AG04450 (cell line): ENCODE data around the gene PGBD4. TPM values are rescaled to one million over a fixed set of nuclear protein-coding genes. Genes with fewer than 3 reads are reported as not detected.

ENCODE experiments used
- CTCF ChIA-PET: fragments of 300-600, 350-600 bp; formaldehyde crosslinking; extraction: SDS; loops from one replicate; lab custom pipeline; 2022; ENCODE audit warnings: antibody characterized with exemption, inconsistent platforms; lab: Charles Lee
- POLR2A ChIA-PET: fragments of 350-600 bp; formaldehyde crosslinking; extraction: SDS; loops from one replicate; lab custom pipeline; 2021; ENCODE audit warnings: antibody characterized with exemption, inconsistent platforms; lab: Yijun Ruan, JAX
- DNase-seq: peaks from one replicate; pipeline ENCODE4 v3.0.0-alpha.2; 2011; ENCODE audit warnings: low read depth, low spot score
- H3K27ac ChIP-seq: one replicate; pipeline ENCODE4 v1.5.1; 2012; ENCODE audit warnings: low read depth, low read length, control low read depth
- H3K27me3 ChIP-seq: one replicate; pipeline ENCODE4 v1.6.0; 2012; ENCODE audit warnings: low read length; ENCODE audit not compliant: control insufficient read depth, insufficient read depth
- H3K4me3 ChIP-seq: 2 replicates; pipeline ENCODE4 v1.5.1; 2011; ENCODE audit warnings: mild to moderate bottlenecking, low read depth, low read length, control low read depth
- H3K9me3 ChIP-seq: 2 replicates; pipeline ENCODE4 v1.5.1; 2012; ENCODE audit warnings: low read length; ENCODE audit not compliant: control insufficient read depth, insufficient read depth
- polyA plus RNA-seq: library from polyadenylated mRNA; depleted of rRNA; stranded (reverse); fragments of >200 nt; gene quantifications from 2 replicates; pipeline ENCODE4 v1.2.3, GENCODE V29; 2011; rRNA removed
- TF ChIP-seq, protein P1 (sequence below): IDR thresholded peaks from 2 replicates; pipeline ENCODE4 v1.5.1; 2011; ENCODE audit warnings: low read depth, low read length, control low read depth, inconsistent platforms

PGBD4 gene
- polyA plus RNA-seq, 1 experiment = 2.2 TPM

- no peak for DNase-seq
- H3K27ac ChIP-seq = no peak overlapping the region
- peaks cover 4% of the 10 kb centered on the region; the same call in 1 of the 2 replicates for H3K9me3 ChIP-seq
- POLR2A ChIA-PET = interaction anchor here (0.9 kb wide), 1 partner anchor 10 kb away, joined by 3 read pairs; no protein-coding TSS in a partner anchor
- H3K27me3 ChIP-seq = no peaks in the 10 kb centered on the region
- CTCF ChIA-PET = interaction anchor here (0.6 to 2.8 kb wide), 2 partner anchors 23 to 110 kb away, joined by 3 to 20 read pairs; no protein-coding TSS in a partner anchor
- TF ChIP-seq, protein P1, sequence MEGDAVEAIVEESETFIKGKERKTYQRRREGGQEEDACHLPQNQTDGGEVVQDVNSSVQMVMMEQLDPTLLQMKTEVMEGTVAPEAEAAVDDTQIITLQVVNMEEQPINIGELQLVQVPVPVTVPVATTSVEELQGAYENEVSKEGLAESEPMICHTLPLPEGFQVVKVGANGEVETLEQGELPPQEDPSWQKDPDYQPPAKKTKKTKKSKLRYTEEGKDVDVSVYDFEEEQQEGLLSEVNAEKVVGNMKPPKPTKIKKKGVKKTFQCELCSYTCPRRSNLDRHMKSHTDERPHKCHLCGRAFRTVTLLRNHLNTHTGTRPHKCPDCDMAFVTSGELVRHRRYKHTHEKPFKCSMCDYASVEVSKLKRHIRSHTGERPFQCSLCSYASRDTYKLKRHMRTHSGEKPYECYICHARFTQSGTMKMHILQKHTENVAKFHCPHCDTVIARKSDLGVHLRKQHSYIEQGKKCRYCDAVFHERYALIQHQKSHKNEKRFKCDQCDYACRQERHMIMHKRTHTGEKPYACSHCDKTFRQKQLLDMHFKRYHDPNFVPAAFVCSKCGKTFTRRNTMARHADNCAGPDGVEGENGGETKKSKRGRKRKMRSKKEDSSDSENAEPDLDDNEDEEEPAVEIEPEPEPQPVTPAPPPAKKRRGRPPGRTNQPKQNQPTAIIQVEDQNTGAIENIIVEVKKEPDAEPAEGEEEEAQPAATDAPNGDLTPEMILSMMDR = no peak
- no peak overlapping the region for H3K4me3 ChIP-seq
Observed at GRCh38 chr15:34133511-34133910, 31.6 kb downstream of the PGBD4 start.

- DNase-seq = no peak
- no peak overlapping the region for H3K27ac ChIP-seq
- H3K27me3 ChIP-seq = no peaks in the 10 kb centered on the region
- H3K9me3 ChIP-seq = no peaks in the 10 kb centered on the region
- CTCF ChIA-PET = interaction anchor here (1.4 to 1.7 kb wide), 2 partner anchors 37 to 61 kb away, joined by 3 to 6 read pairs; no protein-coding TSS in a partner anchor
- TF ChIP-seq, protein P1 = no peak
- no peak overlapping the region for H3K4me3 ChIP-seq
- POLR2A ChIA-PET = no interaction called here
Observed at GRCh38 chr15:34147371-34148140, 45.7 kb downstream of the PGBD4 start.

DNA sequence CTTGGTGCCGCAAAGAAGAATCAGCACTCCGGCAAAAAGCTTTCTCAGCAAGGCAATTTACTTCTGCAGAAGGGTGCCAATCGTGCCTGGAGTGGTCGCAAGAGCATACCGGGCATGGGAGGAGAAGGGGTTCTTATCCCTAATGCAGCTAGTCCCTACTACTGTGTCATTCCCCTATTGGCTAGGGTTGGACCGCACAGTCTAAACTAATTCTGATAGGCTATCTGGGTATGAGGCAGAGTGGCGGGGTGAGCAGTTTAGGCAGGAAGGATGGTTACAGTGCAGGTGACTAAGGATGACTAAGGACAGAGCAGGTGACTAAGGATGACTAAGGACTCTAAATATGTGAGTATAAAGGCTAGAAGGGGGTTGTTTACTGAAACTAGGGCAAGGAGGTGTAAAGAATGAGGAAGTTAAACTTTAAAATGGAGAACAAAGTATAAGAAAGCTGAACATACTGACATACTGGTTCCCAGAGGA lies 52.9 kb downstream of the PGBD4 start:
- H3K27ac ChIP-seq = no peak overlapping the region
- no peak for DNase-seq
- no peak overlapping the region for H3K4me3 ChIP-seq
- peaks cover 18% of the 10 kb centered on the region; the same call in 1 of the 2 replicates for H3K9me3 ChIP-seq
- ChIA-PET CTCF (interaction anchor here (1.1 kb wide), 1 partner anchor 10 kb away, joined by 3 read pairs; no protein-coding TSS in a partner anchor), POLR2A (no interaction called here)
- TF ChIP-seq, protein P1 = no peak
- no peaks in the 10 kb centered on the region for H3K27me3 ChIP-seq

GRCh38 chr15:34155859-34156258 lies 54.0 kb downstream of the PGBD4 start:
- POLR2A ChIA-PET = no interaction called here
- DNase-seq = no peak
- Histone ChIP-seq H3K27me3 (no peaks in the 10 kb centered on the region), H3K27ac (no peak overlapping the region), H3K9me3 (peaks cover 21% of the 10 kb centered on the region), H3K4me3 (no peak overlapping the region)
- CTCF ChIA-PET = interaction anchor here (0.6 to 1.1 kb wide), 2 partner anchors 9 to 197 kb away, joined by 3 to 7 read pairs; no protein-coding TSS in a partner anchor
- TF ChIP-seq, protein P1 = no peak

Other genes with a start within 250 kb of the PGBD4 start
- 0.02 and 0.07 TPM in 2 replicates for gene CHRM5, start 133.6 kb upstream of the PGBD4 start, polyA plus RNA-seq
- gene AVEN, start 62.9 kb upstream of the PGBD4 start, polyA plus RNA-seq = 20.6 and 22.2 TPM in 2 replicates
- 86.9 and 116 TPM in 2 replicates for gene EMC7, start 221 bp upstream of the PGBD4 start, polyA plus RNA-seq
- 25.2 and 46.6 TPM in 2 replicates for gene KATNBL1, start 108.0 kb downstream of the PGBD4 start, polyA plus RNA-seq
- 84.1 and 89.4 TPM in 2 replicates for gene EMC4, start 122.9 kb downstream of the PGBD4 start, polyA plus RNA-seq
- 16.0 and 19.1 TPM in 2 replicates for gene SLC12A6, start 235.7 kb downstream of the PGBD4 start, polyA plus RNA-seq
- 262 and 363 TPM in 2 replicates for gene NOP10, start 241.1 kb downstream of the PGBD4 start, polyA plus RNA-seq
- not detected in 2 replicates for gene NUTM1, start 241.2 kb downstream of the PGBD4 start, polyA plus RNA-seq